GM12891 (cell line): ENCODE data around the gene ANKHD1.

Source experiments
- PAX5 ChIP-seq: IDR thresholded peaks from 2 replicates; pipeline ENCODE4 v1.6.1; 2011; ENCODE audit warnings: low read length, moderate library complexity, mild to moderate bottlenecking; ENCODE audit not compliant: insufficient read depth, severe bottlenecking
- POLR2A ChIP-seq: IDR thresholded peaks from 2 replicates; pipeline ENCODE4 v1.6.1; 2011; ENCODE audit warnings: low read depth, low read length, control low read depth
- POLR2AphosphoS5 ChIP-seq: IDR thresholded peaks from 2 replicates; pipeline ENCODE4 v1.6.1; 2011; ENCODE audit warnings: low read depth, low read length, control low read depth
- POU2F2 ChIP-seq: IDR thresholded peaks from 2 replicates; pipeline ENCODE4 v1.6.1; 2011; ENCODE audit warnings: low read depth, mild to moderate bottlenecking, control low read depth, low read length, moderate library complexity
- SPI1 ChIP-seq: IDR thresholded peaks from 2 replicates; pipeline ENCODE4 v1.6.1; 2011; ENCODE audit warnings: low read depth, low read length, control low read depth
- TAF1 ChIP-seq: IDR thresholded peaks from 2 replicates; pipeline ENCODE4 v1.6.1; 2011; ENCODE audit warnings: low read depth, low read length, control low read depth

DNA sequence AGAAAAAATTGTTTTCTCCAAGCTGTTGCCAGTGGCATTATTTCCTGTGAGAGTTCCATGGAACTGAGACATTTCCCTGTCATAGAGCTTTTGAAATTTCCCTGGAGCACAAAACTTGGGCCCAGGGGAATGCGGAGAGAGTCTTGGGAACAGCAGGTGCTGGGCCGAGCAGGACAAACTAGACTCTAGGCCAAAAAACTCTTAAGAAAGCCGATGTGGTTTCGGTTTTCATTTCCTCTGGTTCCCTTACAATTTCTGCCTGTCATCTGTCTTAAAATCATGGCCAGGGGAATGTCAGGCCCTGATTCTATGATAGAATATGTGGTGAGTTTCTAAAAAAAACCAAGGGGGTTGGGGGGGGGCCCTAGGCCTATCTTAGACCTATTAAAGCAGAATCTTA is 167.6 kb downstream of the ANKHD1 start:
- no peak for TF ChIP-seq POLR2A
- no peak for TF ChIP-seq POLR2AphosphoS5
- TF ChIP-seq TAF1: 0 out of 2 replicates have a peak, but pooled peaks have one; percentile 21
- peak; percentile 49 for TF ChIP-seq SPI1
- TF ChIP-seq POU2F2: no peak
- TF ChIP-seq PAX5: no peak
